Measurements from ENCODE around the gene VSIG10L2.

Gene VSIG10L2

DNA sequence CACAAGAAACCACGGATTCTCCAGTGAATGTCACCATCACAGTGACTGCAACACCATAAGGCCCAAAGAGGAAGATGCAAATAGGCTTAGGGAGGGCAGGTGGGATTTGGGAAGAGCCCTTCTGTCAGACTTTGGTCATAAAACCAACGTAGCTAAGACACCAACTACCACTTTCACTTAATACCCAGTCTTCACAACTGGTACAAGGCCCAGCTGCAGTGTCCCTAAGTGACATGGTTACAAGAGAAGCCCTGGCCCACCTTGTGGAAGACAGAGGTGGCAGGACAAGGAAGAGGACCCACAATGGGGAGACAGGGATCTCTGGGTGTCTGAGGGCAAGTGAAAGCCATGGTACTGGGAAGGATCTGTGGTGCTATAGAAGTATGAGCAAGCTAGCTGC, 10.0 kb downstream of the VSIG10L2 start:
- no peak overlapping the region for H3K27ac Mint-ChIP-seq
- peaks cover 12% of the 10 kb centered on the region for H3K4me1 Mint-ChIP-seq

DNA sequence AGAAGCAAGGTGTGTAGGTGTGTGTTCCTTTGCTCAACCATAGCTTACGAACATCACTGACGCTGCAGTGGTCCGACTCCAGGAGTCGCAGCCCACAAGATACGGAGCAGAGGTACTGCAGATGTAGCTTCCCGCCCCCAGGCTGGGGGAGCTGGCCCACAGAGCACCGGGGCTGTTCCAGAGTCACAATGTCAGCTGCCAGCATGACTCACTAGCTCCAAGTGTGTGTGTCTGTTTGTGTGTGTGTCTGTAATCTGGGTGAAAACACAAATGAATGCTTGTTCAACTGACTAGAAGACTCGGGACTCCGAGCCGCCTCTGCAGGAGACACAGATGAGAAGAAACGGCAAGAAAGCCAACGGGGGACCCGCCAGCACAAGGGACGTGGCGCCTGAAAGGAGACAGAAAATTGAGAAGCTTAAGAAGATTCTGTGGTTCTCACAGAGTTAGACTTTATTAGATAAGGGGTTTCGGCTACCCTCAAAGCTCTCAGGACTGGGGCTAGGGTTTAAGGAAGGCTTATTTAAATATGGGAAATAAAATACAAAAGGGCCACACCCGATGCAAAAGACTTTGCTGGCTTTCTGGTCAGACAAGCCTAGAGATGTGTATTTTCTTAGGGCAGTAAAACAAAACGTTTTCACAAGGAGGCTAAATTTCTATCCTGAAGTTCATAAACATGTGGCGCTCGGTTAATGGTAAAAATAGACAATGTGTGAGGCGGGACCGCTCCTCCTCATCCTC, 10.7 kb downstream of the VSIG10L2 start:
- TF ChIP-seq CTCF (IDR thresholded peaks at IDR 0.05), result no peak
- H3K27me3 Mint-ChIP-seq (ENCODE audit: low read depth, poor library complexity), result peaks cover 2% of the 10 kb centered on the region
- no peak overlapping the region for H3K27ac Mint-ChIP-seq
- peaks cover 7% of the 10 kb centered on the region for H3K4me1 Mint-ChIP-seq
- H3K36me3 Mint-ChIP-seq (ENCODE audit: low read depth), result peaks cover 50% of the 10 kb centered on the region
- H3K9me3 Mint-ChIP-seq, result no peaks in the 10 kb centered on the region
- H3K4me3 Mint-ChIP-seq, result no peak overlapping the region
- DNase-seq, result no peak

More for the DNA sequence above, 10.0 kb downstream of the VSIG10L2 start:
- no peak for DNase-seq
- H3K36me3 Mint-ChIP-seq (ENCODE audit: low read depth), result peaks cover 43% of the 10 kb centered on the region
- peaks cover 2% of the 10 kb centered on the region for H3K27me3 Mint-ChIP-seq (ENCODE audit: low read depth, poor library complexity)
- H3K9me3 Mint-ChIP-seq, result no peaks in the 10 kb centered on the region
- TF ChIP-seq CTCF (IDR thresholded peaks at IDR 0.05), result no peak
- H3K4me3 Mint-ChIP-seq, result no peak overlapping the region

DNA sequence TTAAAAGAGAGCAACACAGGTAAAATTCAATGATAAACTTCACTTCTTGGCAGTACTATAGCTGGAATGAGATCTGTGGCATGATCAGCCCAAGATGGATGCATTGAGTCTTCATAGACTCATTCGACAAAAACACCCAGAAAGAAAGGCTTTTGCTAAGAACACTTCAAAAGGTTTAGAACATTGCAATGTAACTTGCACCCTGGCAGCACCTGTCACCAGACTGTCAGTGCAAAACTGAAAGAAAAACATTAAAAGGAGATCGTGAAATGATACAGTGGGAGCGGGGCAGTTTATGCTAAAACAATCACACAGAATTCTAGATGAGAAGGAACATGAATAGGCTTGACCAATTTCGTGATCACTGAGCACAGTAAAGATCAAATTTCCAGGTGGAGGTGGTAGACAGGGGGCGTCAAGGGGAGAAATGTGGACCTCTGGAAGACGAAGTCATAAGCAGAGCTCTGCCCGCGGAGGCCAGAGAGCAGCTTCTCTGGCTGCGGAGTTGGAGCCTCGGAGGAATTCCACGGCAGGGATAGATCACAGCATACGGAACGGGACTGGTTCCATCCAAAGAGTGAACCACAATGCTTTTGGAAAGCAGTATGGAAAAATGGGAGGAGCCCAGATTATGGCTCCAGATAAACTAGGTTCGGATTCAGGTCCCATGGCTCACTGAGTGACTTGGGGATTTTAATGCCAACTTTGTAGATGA, 11.9 kb downstream of the VSIG10L2 start:
- no peak for TF ChIP-seq CTCF (IDR thresholded peaks at IDR 0.05)
- no peak for DNase-seq
- no peak overlapping the region for H3K27ac Mint-ChIP-seq
- peaks cover 62% of the 10 kb centered on the region for H3K36me3 Mint-ChIP-seq (ENCODE audit: low read depth)
- no peak overlapping the region for H3K4me3 Mint-ChIP-seq
- no peaks in the 10 kb centered on the region for H3K4me1 Mint-ChIP-seq
- H3K27me3 Mint-ChIP-seq (ENCODE audit: low read depth, poor library complexity), result peaks cover under 1% of the 10 kb centered on the region
- H3K9me3 Mint-ChIP-seq, result peaks cover 10% of the 10 kb centered on the region

GRCh38 chr11:125958872-125959400, 13.1 kb downstream of the VSIG10L2 start:
- Mint-ChIP-seq H3K27me3 (ENCODE audit: low read depth, poor library complexity) (no peaks in the 10 kb centered on the region), H3K4me3 (no peak overlapping the region), H3K4me1 (no peaks in the 10 kb centered on the region), H3K9me3 (peaks cover 22% of the 10 kb centered on the region), H3K27ac (no peak overlapping the region), H3K36me3 (ENCODE audit: low read depth) (peaks cover 74% of the 10 kb centered on the region)
- no peak for DNase-seq
- TF ChIP-seq CTCF (IDR thresholded peaks at IDR 0.05), result no peak

- peaks cover 79% of the 10 kb centered on the region for H3K36me3 Mint-ChIP-seq (ENCODE audit: low read depth)
- no peaks in the 10 kb centered on the region for H3K4me1 Mint-ChIP-seq
- H3K27me3 Mint-ChIP-seq (ENCODE audit: low read depth, poor library complexity), result no peaks in the 10 kb centered on the region
- H3K4me3 Mint-ChIP-seq, result no peak overlapping the region
- H3K9me3 Mint-ChIP-seq, result peaks cover 23% of the 10 kb centered on the region
- H3K27ac Mint-ChIP-seq, result no peak overlapping the region
- DNase-seq, result no peak
- no peak for TF ChIP-seq CTCF (IDR thresholded peaks at IDR 0.05)
Observed at GRCh38 chr11:125959511-125959910, 13.7 kb downstream of the VSIG10L2 start.

Data from nephron progenitor cell (in vitro differentiated cells).